Measurements from ENCODE around the gene APOB.

DNA sequence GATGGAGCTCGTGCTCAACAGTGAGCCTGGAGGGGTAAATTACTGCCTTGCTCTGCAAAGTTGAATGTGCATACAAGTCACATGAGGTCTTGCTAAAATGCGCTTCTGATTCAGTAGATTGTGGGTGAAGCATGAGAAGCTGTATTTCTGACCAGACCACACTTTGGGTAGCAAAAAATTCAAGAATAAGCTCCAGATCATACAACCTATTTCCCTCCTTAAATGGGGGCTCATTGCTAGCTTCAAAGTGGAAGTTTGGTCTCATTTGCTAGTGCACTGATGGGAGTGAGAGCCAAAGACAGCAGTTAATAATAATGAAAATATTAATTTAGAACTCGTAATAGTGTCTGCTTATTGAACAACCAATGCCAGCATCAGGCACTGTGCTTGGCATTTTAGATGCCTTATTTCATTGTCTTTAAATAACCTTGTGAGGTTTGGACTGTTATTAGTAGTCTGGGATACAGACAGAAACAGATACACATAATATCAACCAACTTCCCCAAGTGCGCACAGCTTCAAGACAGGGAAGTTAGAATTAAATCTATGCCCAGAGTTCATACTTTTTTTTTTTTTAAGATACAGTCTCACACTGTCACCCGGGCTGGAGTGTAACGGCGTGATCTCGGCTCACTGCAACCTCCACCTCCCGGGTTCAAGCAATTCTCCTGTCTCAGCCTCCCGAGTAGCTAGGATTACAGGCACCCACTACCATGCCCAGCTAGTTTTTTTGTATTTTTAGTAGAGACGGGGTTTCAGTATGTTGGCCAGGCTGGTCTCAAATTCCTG, 18.0 kb downstream of the APOB start:
- no peak for TF ChIP-seq EZH2phosphoT487 (IDR thresholded peaks at IDR 0.05; ENCODE audit: borderline replicate concordance, low read length)
- TF ChIP-seq, protein P1, sequence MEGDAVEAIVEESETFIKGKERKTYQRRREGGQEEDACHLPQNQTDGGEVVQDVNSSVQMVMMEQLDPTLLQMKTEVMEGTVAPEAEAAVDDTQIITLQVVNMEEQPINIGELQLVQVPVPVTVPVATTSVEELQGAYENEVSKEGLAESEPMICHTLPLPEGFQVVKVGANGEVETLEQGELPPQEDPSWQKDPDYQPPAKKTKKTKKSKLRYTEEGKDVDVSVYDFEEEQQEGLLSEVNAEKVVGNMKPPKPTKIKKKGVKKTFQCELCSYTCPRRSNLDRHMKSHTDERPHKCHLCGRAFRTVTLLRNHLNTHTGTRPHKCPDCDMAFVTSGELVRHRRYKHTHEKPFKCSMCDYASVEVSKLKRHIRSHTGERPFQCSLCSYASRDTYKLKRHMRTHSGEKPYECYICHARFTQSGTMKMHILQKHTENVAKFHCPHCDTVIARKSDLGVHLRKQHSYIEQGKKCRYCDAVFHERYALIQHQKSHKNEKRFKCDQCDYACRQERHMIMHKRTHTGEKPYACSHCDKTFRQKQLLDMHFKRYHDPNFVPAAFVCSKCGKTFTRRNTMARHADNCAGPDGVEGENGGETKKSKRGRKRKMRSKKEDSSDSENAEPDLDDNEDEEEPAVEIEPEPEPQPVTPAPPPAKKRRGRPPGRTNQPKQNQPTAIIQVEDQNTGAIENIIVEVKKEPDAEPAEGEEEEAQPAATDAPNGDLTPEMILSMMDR (IDR thresholded peaks at IDR 0.05; ENCODE audit: low read depth, low read length, poor library complexity, severe bottlenecking), result no peak

All from DOHH2 (cell line).